Fibroblast of skin of scalp (primary cell): ENCODE measurements around the gene EIF4G2.

ENCODE experiments used
- DNase-seq: peaks from one replicate; pipeline ENCODE4 v3.0.0-alpha.2; 2013

EIF4G2 gene

DNA sequence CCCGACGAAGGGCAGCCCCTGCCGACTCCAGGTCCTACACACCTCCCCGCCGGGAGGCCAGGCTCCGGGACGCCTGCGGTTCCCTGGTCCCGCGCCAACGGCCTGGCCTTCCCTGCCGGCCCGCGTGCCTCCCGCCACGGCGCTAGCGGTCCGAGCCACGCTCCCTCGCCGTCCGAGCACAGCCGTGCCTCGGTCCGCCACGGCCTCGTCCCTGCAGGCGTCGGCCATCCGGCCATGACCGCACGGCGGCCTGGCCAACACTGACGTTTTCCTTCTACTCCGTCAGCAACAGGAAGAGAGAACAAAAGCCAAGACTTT lies 532 bp downstream of the EIF4G2 start:
- no peak for DNase-seq

DNA sequence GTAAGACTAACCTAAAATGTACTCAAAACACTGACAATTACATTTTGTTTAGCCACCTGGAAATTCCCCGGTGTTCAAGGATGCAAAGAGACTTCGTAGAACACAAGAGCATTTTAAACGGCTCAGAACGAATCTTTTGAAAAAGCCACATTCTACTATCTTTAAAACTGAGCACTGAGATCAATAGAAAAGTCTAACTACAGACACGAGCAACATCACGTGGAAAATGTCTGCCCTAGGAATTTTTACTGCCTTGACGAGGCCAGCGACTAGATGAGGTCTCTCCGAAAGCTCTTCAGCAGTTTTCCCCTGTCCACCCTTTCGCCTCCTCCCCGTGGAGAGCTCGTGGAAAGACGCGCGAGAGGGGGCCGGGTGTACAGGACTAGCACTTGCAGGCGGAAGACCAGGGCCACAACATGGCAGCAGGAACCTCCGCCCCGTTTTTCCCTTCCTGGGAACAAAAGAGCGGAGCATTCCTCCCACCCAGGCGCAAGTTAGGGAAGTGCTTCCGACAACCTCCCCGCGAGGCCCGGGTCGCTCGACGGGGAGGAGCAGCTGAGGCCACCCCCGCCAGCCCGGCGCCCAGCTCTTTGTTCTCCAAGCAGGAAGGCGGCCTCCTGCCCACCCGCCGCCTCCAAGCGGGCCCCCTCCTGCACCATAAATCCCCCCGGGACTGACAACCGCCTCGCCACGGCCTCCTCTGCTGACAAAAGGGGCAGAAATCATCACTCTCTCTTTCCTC lies 1.1 kb downstream of the EIF4G2 start:
- peak; percentile 49 for DNase-seq

DNA sequence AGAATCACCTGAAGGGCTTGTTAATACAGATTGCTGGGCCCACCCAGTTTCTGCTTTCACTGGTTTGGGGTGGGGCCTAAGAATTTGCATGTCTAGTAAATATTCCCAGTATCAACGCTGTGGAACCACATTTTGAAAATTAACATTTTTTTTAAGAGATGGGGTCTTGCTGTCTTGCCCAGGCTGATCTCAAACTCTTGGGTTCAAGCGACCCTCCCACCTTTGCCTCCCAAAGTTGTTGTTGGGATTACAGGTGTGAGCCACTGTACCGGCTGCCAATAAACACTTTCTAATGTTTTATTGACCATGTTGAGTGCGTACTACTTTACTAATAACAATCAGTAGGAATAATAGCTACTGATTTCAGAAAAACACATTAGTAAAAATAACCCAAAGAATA lies 2.5 kb downstream of the EIF4G2 start:
- no peak for DNase-seq

DNA sequence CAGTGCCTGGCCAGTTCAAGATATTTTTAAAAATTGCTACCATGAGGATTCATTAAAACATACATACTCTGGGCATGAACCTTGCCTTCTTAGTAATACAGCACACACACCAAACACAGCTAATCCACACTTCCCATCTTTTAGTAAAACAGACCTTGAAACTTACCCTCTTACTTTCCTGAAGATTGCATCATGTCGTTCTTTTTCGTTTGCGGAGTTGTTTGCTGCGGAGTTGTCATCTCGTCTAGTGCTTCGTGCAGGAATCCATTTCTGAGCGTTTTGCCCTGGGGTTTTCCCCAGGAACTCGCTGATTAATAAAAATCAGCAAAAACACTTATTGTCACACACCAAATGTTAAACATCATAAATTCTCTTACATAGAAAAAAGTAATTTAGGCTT lies 3.0 kb downstream of the EIF4G2 start:
- no peak for DNase-seq

GRCh38 chr11:10803676-10804075 lies 5.0 kb downstream of the EIF4G2 start:
- no peak for DNase-seq

DNA sequence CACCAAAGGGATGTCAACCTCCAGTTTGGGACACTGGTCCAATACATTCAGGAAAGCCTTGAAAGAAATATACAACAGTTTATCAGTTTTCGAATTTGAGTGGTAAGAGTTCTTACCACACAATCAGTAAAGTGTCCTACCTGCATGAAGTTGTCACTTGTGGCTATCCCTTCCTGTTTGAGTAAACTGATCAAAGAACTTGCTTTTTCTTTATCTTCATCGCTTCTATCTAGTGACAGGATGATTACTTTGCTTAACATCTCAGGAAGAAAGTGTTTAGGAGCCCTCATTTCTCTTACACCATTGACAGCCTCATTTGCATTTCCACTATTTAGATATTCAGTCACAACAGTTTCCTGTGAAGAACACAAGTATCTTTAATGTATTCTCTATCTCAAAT lies 8.4 kb downstream of the EIF4G2 start:
- no peak for DNase-seq

DNA sequence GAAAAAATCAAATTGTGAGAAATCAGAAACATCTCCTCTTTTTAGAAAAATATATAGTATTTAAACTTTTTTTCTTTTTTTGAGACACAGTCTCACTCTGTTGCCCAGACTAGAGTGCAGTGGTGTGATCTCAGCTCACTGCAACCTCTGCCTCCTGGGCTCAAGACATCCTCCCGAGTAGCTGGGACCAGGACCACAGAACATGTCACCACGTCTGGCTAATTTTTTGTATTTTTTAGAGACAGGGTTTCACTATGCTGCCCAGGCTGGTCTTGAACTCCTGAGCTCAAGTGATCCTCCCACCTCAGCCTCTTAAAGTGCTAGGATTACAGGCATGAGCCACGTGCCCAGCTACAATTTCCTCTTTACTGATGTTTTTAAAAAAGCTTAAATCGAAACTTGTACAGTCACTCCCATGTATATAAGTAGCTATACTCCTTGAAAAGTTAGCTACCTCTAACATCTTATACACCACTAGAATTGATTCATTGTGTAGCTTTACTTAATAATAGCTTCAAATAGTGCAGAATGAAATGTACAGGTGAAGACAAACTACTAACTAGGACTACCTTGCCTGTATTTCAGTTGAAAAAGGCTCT lies 10.3 kb downstream of the EIF4G2 start:
- no peak for DNase-seq

- DNase-seq = no peak
Observed at GRCh38 chr11:10797531-10797930, 11.2 kb downstream of the EIF4G2 start.

DNA sequence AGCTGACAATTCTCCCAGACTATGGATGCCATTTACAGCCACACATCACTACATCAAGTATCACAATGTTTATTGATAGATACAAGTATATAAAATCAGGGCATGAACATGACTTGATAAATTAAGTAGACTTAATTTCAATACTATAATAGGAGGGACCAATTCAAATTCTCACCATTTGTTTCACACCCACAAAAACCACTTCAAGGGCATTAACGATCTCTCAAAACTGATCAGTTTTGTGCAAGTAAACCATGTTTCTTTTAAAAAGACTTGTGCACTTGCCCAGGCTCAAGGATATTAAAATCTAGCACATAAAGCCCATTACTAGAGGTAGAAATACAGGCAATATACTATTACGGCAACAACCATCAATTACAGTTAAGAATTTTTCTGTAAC lies 11.7 kb downstream of the EIF4G2 start:
- no peak for DNase-seq

DNA sequence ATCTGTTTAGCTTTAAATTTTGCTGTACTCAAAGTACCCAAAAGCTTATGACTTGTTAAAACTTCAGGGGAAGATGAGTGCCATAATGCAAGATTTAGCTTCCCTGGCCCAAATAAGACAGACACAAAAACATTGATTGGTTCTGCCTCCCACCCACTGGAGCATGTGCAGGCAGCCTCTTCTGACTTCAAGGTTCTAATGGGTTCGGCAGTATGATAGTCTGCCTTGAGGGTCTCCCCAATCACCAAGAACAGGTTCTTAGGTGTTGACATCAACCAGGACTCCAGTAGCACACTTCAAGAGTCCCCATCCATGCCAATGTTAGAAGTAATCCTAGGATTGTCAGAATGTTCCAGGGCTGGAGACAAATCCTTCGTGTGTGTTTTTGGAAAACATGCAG lies 12.5 kb downstream of the EIF4G2 start:
- DNase-seq = no peak

DNA sequence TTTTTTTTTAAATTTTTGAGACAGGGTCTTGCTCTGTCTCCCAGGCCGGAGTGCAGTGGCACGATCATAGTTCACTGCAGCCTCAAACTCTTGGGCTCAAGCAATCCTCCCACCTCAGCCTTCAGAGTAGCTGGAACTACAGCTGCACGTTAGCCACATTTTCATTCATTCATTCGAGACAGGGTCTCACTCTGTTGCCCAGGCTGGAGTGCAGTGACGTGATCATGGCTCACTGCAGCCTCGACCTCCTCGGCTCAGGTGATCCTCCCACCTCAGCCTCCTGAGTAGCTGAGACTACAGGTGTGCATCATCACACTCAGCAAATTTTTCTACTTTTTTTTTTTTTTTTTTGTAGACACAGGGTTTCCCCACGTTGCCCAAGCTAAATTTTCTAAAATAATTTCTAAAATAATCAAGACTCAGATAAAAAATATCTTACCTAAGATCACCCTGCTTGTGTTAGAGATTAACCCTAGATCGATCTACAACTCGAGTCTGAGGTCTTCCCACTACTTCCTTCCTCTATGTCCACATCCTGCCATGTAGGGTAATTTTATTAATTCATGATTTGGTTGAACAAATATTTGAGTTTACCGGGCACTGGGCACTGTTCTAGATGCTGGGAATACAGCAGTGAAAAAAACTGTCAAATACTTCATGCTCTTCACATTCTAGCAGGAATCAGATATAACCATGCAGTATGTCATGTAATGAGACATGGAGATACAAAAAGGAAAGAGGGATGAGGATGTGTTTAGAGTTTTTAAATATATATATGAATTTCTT lies 15.1 kb downstream of the EIF4G2 start:
- DNase-seq = no peak

DNA sequence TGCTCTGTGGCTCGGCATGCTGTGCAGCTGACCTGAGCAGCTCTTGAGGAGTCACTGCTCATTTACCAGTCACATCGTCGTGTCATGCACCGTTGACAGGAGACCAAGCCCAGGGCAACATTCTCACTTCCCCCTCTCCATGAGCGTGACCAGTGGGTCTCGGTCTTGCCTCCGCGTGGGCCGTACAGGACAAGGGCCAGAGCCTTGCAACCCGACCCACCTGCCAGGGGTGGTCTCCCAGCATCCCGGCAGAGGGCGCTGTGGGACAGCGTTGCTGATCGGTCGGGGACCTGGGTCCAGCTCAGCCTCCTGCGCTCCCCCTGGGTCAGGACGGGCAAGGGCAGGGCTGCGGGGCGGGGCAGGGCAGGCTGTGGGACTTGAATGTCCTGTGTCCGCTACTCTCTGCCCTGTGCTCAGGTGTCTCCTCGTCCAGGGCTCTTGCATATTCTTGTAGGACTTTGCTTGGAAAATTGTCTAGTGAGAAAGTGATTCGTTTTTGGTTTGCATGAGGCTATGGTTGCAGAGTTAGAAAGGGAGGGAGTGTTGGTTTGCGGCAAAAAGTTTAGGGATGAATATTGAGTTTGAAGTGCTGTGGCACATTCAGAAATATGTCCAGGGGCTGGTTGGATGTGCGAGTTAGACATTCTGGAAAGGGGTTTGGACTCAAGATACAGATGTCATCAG lies 16.2 kb downstream of the EIF4G2 start:
- peak; percentile 72 for DNase-seq

DNA sequence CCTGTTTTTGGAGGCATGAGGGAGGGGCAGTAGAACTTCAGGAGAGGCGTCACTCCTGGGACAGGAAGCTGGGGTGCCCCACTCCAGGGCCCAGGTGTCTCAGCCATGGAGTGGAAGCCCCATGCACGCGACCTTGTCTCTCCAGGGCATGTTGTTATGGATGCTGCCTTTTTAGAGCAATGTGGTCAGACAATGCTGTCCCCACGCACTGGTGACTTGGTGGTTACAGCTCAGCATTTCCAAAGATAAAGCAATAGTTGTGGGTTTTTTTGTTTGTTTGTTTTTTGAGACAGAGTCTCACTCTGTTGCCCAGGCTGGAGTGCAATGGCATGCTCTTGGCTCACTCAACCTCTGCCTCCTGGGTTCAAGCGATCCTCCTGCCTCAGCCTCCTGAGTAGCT lies 22.3 kb downstream of the EIF4G2 start:
- DNase-seq = no peak

GRCh38 chr11:10785146-10785474 lies 23.6 kb downstream of the EIF4G2 start:
- no peak for DNase-seq

- no peak for DNase-seq
Observed at GRCh38 chr11:10784232-10785145, 24.2 kb downstream of the EIF4G2 start.

DNA sequence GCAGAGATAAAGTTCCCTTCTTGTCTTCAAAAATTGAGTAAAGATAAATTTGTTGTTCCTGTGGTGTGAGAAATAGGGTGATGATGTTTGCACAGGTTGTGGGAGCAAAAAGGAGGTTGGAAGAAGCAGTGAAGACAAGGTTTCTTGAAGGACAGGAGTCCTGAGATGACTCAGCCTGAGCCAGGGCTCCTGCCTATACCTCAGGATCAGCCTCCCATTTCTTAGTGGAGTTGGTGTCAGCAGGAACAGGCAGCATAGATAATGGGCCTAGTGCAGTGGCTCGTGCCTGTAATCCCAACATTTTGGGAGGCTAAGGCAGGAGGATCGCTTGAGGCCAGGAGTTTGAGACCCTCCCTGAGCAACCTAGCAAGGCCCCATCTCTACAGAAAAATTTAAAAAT lies 28.7 kb downstream of the EIF4G2 start:
- no peak for DNase-seq

- no peak for DNase-seq
Observed at GRCh38 chr11:10779086-10779485, 29.6 kb downstream of the EIF4G2 start.

- peak; percentile 70 for DNase-seq
Observed at GRCh38 chr11:10778217-10778970, 30.3 kb downstream of the EIF4G2 start.

- DNase-seq = no peak
Observed at GRCh38 chr11:10777806-10778205, 30.9 kb downstream of the EIF4G2 start.

DNA sequence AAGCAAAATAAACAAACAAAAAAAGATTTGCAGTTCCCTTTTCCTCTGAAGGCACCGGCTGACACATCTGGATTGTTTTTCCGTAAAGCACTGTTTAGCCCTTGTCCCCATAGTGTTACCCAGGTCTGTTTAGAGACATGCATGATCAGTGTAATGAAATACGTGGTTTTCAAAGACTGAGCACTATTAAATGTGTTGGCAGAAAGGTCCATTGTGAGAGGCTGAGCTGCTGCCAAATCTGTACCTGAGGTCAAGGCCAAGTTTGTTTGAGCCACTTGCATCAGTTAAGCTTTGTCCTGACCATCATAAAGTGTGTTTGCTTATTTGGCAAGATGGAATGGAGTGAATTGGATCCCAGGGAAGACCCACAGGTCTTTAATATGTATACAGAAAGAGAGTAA lies 31.3 kb downstream of the EIF4G2 start:
- DNase-seq = no peak

DNA sequence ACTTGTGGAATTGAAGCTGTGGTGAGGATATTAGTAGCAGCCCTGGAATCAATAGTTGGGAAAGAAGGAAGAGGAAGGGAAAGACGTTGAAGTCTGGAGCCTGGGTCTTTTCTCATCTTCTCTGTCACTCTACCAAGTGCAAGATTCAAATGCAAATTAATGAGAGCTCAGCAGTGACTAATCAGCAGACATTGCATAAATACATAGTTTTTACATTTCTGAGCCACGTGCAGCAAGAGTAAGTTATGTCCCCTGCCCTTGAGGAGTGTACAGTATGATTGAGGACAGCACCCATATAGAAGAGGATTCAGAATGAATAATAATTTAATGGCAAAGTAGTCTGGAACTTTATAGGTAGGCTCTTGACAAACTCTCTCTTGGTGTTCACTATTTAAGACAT lies 33.9 kb downstream of the EIF4G2 start:
- no peak for DNase-seq

GRCh38 chr11:10771457-10771856 lies 37.3 kb downstream of the EIF4G2 start:
- DNase-seq = no peak
